Hematopoietic multipotent progenitor cell treated with erythropoietin and hydrocortisone succinate and interleukin-3 and kit ligand, for 8 days (in vitro differentiated cells): ENCODE results near the gene ZNF625.
"Not testable (repeated sequence)": the region's sequence is repeated elsewhere in the genome, so short reads cannot be mapped to it uniquely, and the experiment has no call there.

ENCODE experiments used
- DNase-seq: peaks from one replicate; pipeline ENCODE4 v3.0.0-alpha.2; 2015

ZNF625 gene

DNA sequence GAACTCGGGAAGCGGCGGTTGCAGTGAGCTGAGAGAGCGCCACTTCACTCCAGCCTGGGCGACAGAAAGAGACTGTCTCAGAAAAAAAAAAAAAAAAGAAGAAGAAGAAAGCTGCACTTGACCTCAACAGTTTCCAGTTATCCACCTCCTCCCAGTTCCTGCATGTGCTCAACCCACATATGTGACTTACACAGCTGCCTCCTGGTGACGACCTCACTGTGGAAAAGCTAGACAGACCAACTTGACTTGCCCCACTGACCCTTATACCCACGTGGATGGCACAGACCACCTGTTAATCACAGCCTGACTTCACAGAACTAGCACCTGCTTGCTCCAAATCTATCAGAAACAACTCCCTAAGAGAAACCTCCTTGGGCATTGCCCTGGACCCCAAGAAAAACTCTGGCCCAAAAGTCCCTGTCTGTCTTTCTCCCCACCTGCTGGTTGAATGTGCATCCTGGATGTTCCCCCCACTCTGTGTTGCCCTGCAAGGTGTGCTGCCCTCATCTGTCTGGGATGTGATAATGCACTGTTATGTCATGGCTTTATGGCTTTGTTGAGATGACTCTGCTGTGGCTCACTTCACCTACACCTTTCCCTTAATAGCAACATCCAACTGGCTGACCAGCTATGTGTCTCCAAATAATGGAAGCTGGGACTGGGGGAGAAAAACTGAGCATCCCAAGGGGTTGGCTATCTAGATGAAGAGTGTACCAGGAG lies 19.2 kb downstream of the ZNF625 start:
- DNase-seq = peak; percentile 48

DNA sequence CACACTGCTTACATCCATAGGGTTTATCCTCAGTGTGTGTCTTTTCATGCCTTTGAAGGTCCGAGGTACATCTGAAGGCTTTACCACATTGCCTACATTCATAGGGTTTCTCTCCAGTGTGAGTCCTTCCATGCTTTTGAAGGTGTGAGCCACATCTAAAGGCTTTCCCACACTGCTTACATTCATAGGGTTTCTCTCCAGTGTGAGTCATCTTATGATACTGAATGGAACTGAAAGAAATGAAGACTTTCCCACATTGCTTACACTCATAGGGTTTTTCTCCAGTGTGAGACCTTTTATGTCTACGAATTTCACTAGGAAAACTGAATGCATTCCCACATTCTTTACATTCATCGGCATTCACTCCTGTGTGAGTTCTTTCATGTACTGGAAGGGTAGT lies 23.5 kb downstream of the ZNF625 start:
- no peak for DNase-seq

- DNase-seq = peak; percentile 20
Observed at GRCh38 chr19:12126707-12127106, 29.8 kb downstream of the ZNF625 start.

- DNase-seq = no peak
Observed at GRCh38 chr19:12117201-12117970, 39.1 kb downstream of the ZNF625 start.

GRCh38 chr19:12113121-12113520 lies 43.4 kb downstream of the ZNF625 start:
- DNase-seq = no peak

GRCh38 chr19:12112701-12113100 lies 43.8 kb downstream of the ZNF625 start:
- DNase-seq = no peak

GRCh38 chr19:12111943-12112637 lies 44.4 kb downstream of the ZNF625 start:
- DNase-seq = no peak

DNA sequence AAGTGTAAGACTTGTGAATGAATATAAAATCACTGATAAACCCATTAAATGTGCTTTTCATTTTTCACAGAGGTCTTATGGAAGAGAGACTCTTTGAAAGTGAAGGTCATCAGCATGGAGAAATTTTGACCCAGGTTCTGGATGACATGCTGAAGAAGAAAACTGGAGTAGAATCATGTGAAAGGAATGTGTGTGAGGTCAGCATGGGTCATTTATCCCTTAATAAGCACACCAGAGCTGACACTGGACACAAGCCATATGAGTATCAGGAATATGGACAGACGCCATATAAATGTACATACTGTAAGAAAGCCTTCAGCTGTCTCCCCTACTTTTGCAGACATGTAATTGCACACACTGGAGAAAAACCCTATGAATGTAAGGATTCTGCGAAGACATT lies 45.4 kb downstream of the ZNF625 start:
- no peak for DNase-seq

GRCh38 chr19:12103909-12104308 lies 52.6 kb downstream of the ZNF625 start:
- not testable (repeated sequence) for DNase-seq

DNA sequence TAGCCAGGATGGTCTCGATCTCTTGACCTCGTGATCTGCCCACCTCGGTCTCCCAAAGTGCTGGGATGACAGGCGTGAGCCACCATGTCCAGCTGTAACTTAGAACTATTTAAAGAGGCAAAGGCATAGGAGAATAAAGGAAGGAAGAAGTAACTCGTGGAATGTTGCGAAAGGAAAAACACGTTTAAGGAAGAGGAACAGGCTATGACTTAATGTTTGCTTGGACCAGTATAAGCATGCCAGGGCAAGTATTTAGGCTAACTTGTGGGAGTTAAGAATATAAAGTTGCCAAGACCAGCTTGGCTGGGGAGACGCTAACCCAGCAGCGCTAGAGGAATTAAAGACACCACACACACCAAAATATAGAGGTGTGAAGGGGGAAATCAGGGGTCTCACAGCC lies 58.5 kb downstream of the ZNF625 start:
- DNase-seq = no peak

- no peak for DNase-seq
Observed at GRCh38 chr19:12095111-12095790, 61.3 kb downstream of the ZNF625 start.
